Left renal cortex interstitium (tissue), 4 donors: ENCODE data around the gene GPR149. TPM values are rescaled to one million over a fixed set of nuclear protein-coding genes. Genes with fewer than 3 reads are reported as not detected.

Source experiments
- DNase-seq, 4 donors: peaks; one replicate each; pipeline ENCODE4 v3.0.0-alpha.2; 2013; ENCODE audit warnings: low read depth in 4 of 4, low spot score in 2 of 4, missing footprints in 1 of 4
- polyA plus RNA-seq, 4 donors: library from polyadenylated mRNA; unstranded; fragments of 120-200 nt; gene quantifications; one replicate each; pipeline ENCODE4 v1.2.1, GENCODE V29; 2013; ENCODE audit not compliant: insufficient read length in 4 of 4

GPR149 gene
- polyA plus RNA-seq, 4 donors: not detected

DNA sequence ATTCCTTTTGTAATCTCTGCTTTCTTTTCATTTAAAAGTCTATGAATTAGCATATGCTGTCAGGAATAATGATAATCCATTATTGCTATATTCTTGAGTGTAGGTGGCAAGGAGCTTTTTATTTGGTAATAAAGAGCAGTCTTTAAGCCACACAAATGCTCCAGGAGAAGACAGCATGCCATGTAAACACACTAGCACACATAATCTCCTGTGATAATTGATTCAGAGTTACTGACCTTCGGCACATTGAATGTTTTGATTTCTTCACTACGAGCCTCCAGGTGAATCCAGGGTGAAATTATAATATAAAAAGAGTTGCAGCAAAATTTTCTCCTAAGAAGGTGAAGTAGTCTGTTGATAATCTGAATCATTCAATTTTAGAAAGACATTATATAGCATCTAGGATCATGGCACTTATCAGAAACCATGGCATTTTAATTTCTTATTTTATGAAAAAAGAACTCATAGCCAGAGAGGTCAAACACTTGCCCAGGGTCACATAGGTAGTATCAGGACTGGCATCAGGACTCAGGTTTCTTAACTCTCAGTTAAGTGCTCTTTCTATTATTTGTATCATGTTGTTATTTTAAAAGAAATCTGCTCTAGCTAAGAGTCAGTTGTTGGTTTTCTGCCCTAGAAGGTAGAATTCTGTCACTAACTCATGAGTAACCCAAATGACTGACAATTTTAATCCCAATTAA lies 84.4 kb downstream of the GPR149 start:
- no peak for DNase-seq

GRCh38 chr3:154338570-154338969 lies 91.4 kb downstream of the GPR149 start:
- no peak for DNase-seq

- DNase-seq: no peak
Observed at GRCh38 chr3:154338008-154338407, 92.0 kb downstream of the GPR149 start.

GRCh38 chr3:154334973-154335420 lies 95.0 kb downstream of the GPR149 start:
- no peak for DNase-seq

DNA sequence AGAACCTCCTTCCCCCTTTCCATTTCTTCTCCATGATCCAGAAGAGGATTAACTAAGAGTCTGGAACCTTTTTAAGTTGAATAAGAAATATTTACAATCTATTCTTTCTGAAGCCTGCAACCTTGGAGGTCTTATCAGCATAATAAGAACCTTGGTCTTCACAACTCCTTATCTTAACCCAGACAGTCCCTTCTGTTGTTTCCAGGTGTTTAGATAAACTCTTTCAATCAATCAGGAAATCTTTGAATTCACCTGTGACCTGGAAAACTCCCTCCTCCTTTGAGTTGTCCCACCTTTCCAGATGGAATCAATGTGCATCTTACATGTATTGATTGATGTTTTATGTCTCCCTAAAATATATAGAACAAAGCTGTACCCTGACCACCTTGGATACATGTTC lies 102.1 kb downstream of the GPR149 start:
- DNase-seq: no peak

DNA sequence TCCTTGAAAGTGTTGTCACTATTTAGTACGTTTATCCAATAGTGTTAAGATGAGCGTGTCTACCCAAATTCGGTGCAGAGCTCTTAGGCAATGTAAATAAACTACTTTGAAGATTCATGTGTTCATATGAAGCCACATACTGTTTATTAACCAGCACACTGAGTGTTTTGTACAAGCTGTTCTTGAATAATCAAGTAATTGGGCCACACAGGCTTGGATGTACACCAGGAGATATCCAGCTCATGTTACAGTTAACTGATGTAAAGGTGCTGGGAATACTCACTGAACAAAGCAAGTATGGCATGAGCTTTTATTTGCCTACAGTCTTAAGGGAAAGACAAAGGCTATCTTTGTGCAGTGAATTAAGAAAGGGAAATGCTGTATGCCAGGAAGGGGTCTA lies 105.1 kb downstream of the GPR149 start:
- peak in 1 of 4 donors; percentile 6 for DNase-seq

- DNase-seq: peak; percentile 73 to 90 (median 82)
Observed at GRCh38 chr3:154323891-154324738, 105.9 kb downstream of the GPR149 start, which contains the start of gene DHX36. Gene DHX36, minus strand, starts transcription at chr3:154324487. Its CDS starts 71 bp downstream, at chr3:154324416.

DNA sequence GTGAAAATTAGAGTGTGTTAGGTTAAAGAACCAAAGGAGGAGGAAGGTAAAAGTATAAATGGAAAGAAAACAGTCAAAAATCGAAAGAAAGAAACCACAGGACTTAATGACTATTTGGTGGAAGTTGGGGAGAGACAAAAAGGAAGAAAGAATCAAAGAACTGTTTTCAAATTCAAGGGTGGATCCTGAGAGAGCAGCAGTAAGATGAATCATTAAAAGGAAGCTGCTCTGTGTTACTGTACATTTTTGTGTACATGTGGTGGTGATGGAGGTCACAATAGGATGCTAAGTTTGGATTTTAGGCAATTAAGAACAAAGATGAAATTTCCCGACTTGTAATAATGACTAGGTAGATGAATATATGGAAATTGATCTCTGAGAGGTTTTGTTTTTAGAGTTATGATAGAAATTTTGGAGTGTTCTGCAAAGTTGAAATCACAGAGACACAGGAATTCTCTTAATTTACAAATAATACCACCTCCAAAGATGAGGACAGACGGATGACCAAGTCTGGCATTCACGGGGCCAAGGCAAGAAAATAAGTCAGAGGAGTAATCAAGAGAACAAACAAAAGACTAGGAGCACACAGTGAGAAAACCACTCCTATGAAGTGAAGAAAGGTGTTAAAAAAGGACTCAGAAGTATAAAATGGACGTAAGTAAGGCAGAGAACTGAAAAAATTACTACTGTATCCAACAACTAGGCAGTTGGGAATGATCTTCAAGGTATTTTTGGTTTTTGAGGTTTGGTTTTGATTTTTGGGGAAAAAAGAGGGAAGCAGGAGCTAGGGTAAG lies 112.8 kb downstream of the GPR149 start:
- DNase-seq: no peak

GRCh38 chr3:154314152-154314551 lies 115.8 kb downstream of the GPR149 start:
- no peak for DNase-seq

DNA sequence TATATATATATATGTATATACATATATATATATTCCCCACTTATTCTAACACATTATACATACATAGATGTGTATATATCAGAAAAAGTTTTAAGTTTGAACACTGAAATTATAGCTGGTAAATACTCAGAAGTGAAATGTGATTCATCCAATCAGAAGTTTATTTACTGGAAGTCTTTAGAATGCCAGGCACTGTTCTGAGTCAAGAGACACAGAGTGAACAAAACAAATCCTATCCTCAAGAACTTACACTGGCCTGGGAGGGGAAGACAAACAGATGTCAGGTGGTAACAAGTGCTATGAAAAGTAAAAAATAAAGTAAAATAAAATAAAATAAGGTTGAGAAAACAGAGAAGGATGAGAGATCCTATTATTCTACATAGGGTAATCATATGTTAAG lies 119.2 kb downstream of the GPR149 start:
- DNase-seq: no peak

DNA sequence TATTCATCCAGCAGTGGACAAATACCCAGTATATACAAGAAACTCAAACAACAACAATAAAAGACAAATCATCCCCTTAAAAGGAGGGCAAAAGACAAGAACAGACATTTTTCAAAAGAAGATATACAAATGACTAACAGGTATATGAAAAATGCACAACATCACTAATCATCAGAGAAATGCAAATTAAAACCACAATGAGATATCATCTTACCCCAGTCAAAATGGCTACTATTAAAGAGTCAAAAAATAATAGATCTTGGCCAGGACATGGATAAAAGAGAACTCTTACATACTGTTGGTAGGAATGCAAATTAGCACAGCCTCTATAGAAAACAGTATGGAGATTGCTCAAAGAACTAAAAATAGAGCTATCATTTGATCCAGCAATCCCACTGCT lies 122.6 kb downstream of the GPR149 start:
- no peak for DNase-seq

GRCh38 chr3:154304936-154305335 lies 125.1 kb downstream of the GPR149 start:
- DNase-seq: no peak

DNA sequence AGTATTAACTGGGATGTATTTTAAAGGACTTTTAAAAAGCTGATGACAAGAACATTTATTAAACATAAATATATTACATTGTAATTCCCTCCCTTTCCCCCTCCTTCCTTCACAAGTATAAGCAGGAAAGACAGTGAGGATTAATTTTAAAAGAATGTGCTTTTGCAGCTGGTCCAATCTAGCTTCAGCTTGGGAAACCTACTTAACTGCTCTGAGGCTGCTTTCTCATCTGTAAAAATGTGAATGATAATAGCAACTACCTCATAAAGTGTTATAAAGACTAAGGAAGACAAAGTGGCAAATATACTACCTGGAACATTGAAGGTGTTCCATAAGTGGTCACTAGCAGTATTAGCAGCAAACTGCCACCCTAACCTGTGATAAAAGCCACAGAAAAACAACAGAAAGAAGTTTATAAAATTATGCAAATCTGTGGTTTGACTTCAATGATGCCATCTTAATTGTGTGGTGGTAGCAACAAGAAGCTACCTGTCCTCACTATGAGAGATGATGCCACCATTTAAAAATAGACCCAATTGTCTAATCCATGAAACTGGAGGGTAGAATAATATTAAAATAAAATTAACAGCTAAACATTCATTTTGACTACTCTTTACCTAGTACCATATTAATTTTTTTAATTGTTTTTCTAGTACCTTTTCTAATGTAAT lies 125.7 kb downstream of the GPR149 start:
- DNase-seq: no peak

DNA sequence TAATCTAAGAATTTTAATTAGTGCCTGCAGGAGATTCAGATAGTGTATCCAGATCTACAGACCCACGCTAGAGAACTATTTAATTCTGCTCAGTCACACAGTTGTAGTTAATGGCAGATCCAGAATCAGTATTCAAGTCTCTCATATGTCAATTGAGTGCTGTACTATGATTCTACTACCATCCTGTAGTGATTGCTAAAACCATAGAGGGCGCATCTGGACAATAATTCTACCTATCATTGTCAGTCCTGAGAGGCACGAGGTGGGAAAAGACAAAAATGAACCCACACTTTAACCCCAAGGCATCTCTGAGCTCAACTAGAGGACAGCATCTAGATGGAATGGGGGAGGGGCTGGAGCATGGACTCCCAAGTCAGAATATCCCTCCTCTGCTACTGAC lies 128.4 kb downstream of the GPR149 start:
- DNase-seq: no peak

GRCh38 chr3:154294016-154294415 lies 136.0 kb downstream of the GPR149 start:
- no peak for DNase-seq

DNA sequence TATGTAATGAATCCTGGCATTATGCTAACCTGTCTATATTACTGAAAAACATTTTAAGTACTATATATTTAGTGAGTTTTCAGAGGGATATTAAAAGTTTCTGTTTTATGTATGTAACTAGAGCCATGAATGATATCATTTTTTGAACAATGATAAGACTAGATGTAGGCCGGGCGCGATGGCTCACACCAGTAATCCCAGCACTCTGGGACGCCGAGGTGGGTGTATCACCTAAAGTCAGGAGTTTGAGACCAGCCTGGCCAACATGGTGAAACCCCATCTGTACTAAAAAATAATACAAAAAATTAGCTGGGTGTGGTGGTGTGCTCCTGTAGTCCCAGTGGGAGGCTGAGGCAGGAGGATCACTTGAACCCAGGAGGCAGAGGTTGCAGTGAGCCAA lies 139.8 kb downstream of the GPR149 start:
- no peak for DNase-seq
